H9 (cell line): Measurements from ENCODE around the gene DHRS2. TPM values are rescaled to one million over a fixed set of nuclear protein-coding genes. Genes with fewer than 3 reads are reported as not detected.

ENCODE experiments used
- DNase-seq: peaks from one replicate; pipeline ENCODE4 v3.0.0-alpha.2; 2017
- H2AFZ ChIP-seq: one replicate; pipeline ENCODE4 v1.6.1; 2013; ENCODE audit warnings: mild to moderate bottlenecking, low read length, control low read depth, moderate library complexity
- H2AK5ac ChIP-seq: 2 replicates; pipeline ENCODE4 v1.6.1; 2013; ENCODE audit warnings: low read length, control low read depth, mixed read lengths; ENCODE audit not compliant: insufficient read length
- H2BK120ac ChIP-seq: one replicate; pipeline ENCODE4 v1.6.1; 2013; ENCODE audit warnings: low read depth, mild to moderate bottlenecking, low read length, control low read depth, inconsistent platforms; ENCODE audit not compliant: poor library complexity, severe bottlenecking
- H2BK12ac ChIP-seq: 2 replicates; pipeline ENCODE4 v1.6.1; 2013; ENCODE audit warnings: low read length, control low read depth, mixed read lengths, low read depth; ENCODE audit not compliant: insufficient read length
- H2BK15ac ChIP-seq: 2 replicates; pipeline ENCODE4 v1.6.1; 2013; ENCODE audit warnings: low read depth, low read length, control low read depth
- H2BK20ac ChIP-seq: one replicate; pipeline ENCODE4 v1.6.1; 2013; ENCODE audit warnings: low read depth, mild to moderate bottlenecking, low read length, control low read depth, inconsistent platforms; ENCODE audit not compliant: poor library complexity, severe bottlenecking
- H2BK5ac ChIP-seq: 2 replicates; pipeline ENCODE4 v1.6.1; 2013; ENCODE audit warnings: low read length, control low read depth, mixed read lengths; ENCODE audit not compliant: insufficient read length
- H3K14ac ChIP-seq: 2 replicates; pipeline ENCODE4 v1.6.1; 2013; ENCODE audit warnings: low read length, control low read depth; ENCODE audit not compliant: insufficient read depth
- H3K18ac ChIP-seq: 2 replicates; pipeline ENCODE4 v1.6.1; 2013; ENCODE audit warnings: low read depth, mild to moderate bottlenecking, mixed read lengths, low read length, control low read depth; ENCODE audit not compliant: insufficient read length
- H3K23ac ChIP-seq: 2 replicates; pipeline ENCODE4 v1.6.1; 2013; ENCODE audit warnings: low read length, control low read depth, mixed read lengths, low read depth; ENCODE audit not compliant: insufficient read length
- H3K23me2 ChIP-seq: 2 replicates; pipeline ENCODE4 v1.6.1; 2013; ENCODE audit warnings: low read depth, mild to moderate bottlenecking, mixed read lengths, low read length, control low read depth; ENCODE audit not compliant: insufficient read length, poor library complexity, severe bottlenecking
- H3K27ac ChIP-seq: 2 replicates; pipeline ENCODE4 v1.5.1; 2013; ENCODE audit warnings: low read length, control low read depth, mixed read lengths, low read depth; ENCODE audit not compliant: insufficient read length
- H3K27me3 ChIP-seq: 2 replicates; pipeline ENCODE4 v1.6.1; 2013; ENCODE audit warnings: low read length, control low read depth, inconsistent platforms; ENCODE audit not compliant: insufficient read depth
- H3K4ac ChIP-seq: 2 replicates; pipeline ENCODE4 v1.6.1; 2013; ENCODE audit warnings: low read depth, mild to moderate bottlenecking, control low read depth, inconsistent platforms, low read length, moderate library complexity
- H3K4me1 ChIP-seq: 2 replicates; pipeline ENCODE4 v1.6.1; 2013; ENCODE audit warnings: low read length, control low read depth, inconsistent platforms; ENCODE audit not compliant: insufficient read depth
- H3K4me2 ChIP-seq: 2 replicates; pipeline ENCODE4 v1.6.1; 2013; ENCODE audit warnings: low read length, control low read depth, mixed read lengths; ENCODE audit not compliant: insufficient read length, insufficient read depth
- H3K56ac ChIP-seq: 2 replicates; pipeline ENCODE4 v1.6.1; 2013; ENCODE audit warnings: low read depth, mild to moderate bottlenecking, mixed read lengths, low read length, control low read depth; ENCODE audit not compliant: insufficient read length
- H3K79me1 ChIP-seq: 2 replicates; pipeline ENCODE4 v1.6.1; 2013; ENCODE audit warnings: low read depth, mild to moderate bottlenecking, moderate library complexity, low read length, control low read depth, inconsistent platforms; ENCODE audit not compliant: insufficient read depth, poor library complexity, severe bottlenecking
- H3K79me2 ChIP-seq: 2 replicates; pipeline ENCODE4 v1.6.1; 2013; ENCODE audit warnings: low read length, control low read depth, inconsistent platforms; ENCODE audit not compliant: insufficient read depth
- H3K9ac ChIP-seq: 2 replicates; pipeline ENCODE4 v1.6.1; 2013; ENCODE audit warnings: low read length, control low read depth, mixed read lengths; ENCODE audit not compliant: insufficient read length; ENCODE audit errors: extremely low read depth
- H3K9me3 ChIP-seq: one replicate; pipeline ENCODE4 v1.6.1; 2013; ENCODE audit warnings: low read depth, low read length, inconsistent platforms; ENCODE audit not compliant: control insufficient read depth
- H3T11ph ChIP-seq: one replicate; pipeline ENCODE4 v1.6.1; 2013; ENCODE audit warnings: mild to moderate bottlenecking, low read length, control low read depth, inconsistent platforms
- H4K20me1 ChIP-seq: one replicate; pipeline ENCODE4 v1.6.1; 2013; ENCODE audit not compliant: control insufficient read depth, insufficient read length, insufficient read depth
- H4K5ac ChIP-seq: 2 replicates; pipeline ENCODE4 v1.6.1; 2013; ENCODE audit warnings: low read depth, mild to moderate bottlenecking, mixed read lengths, low read length, control low read depth; ENCODE audit not compliant: insufficient read length
- H4K8ac ChIP-seq: replicated peaks from 2 replicates; pipeline ENCODE4 v1.6.1; 2013; ENCODE audit warnings: low read length, control low read depth, mixed read lengths, low read depth; ENCODE audit not compliant: insufficient read length
- H4K91ac ChIP-seq: 2 replicates; pipeline ENCODE4 v1.6.1; 2013; ENCODE audit warnings: low read depth, mild to moderate bottlenecking, moderate library complexity, mixed read lengths, low read length, control low read depth; ENCODE audit not compliant: insufficient read length
- H3K27ac Mint-ChIP-seq, 3 experiments: 2 replicates in 2 of 3; 3 replicates in 1 of 3; pipeline ENCODE4 v1.8.0; 2020 to 2021; ENCODE audit warnings: mixed read lengths in 3 of 3, mild to moderate bottlenecking in 1 of 3, moderate library complexity in 1 of 3
- H3K27me3 Mint-ChIP-seq: 2 replicates; pipeline ENCODE4 v1.8.0; 2021; ENCODE audit warnings: low read depth, mild to moderate bottlenecking, moderate library complexity, mixed read lengths
- H3K36me3 Mint-ChIP-seq, 3 experiments: 2 replicates in 2 of 3; 3 replicates in 1 of 3; pipeline ENCODE4 v1.8.0; 2020 to 2021; ENCODE audit warnings: low read depth in 3 of 3, mixed read lengths in 3 of 3; ENCODE audit not compliant: insufficient read depth in 1 of 3
- H3K4me1 Mint-ChIP-seq, 2 experiments: 2 replicates each; pipeline ENCODE4 v1.8.0; 2020; ENCODE audit warnings: mixed read lengths in 2 of 2
- H3K4me3 Mint-ChIP-seq, 2 experiments: 2 replicates in 1 of 2; 3 replicates in 1 of 2; pipeline ENCODE4 v1.8.0; 2020 to 2021; ENCODE audit warnings: mild to moderate bottlenecking in 2 of 2, mixed read lengths in 2 of 2, moderate library complexity in 1 of 2
- H3K9me3 Mint-ChIP-seq, 2 experiments: 2 replicates in 1 of 2; 3 replicates in 1 of 2; pipeline ENCODE4 v1.8.0; 2020; ENCODE audit warnings: mild to moderate bottlenecking in 2 of 2, mixed read lengths in 2 of 2, moderate library complexity in 1 of 2
- WGBS: extraction: QIAGEN DNeasy Blood & Tissue Kit; methylation state at CpG from one replicate; pipeline ENCODE4 v1.1.7; 2013; ENCODE audit warnings: missing lambda C conversion rate, low lambda C conversion rate, mixed read lengths; ENCODE audit not compliant: insufficient read length; ENCODE audit errors: extremely low coverage; 5-methylcytosine and 5-hydroxymethylcytosine counted together
- total RNA-seq: library from RNA; stranded (reverse); gene quantifications from 2 replicates; pipeline ENCODE4 v1.2.1, GENCODE V29; 2021
- TF ChIP-seq, protein P1 (sequence below): fragments of 200-600 bp; sonication (generic); conservative IDR thresholded peaks from 3 replicates; pipeline ENCODE4 v1.8.0; 2021; ENCODE audit warnings: antibody characterized with exemption, mild to moderate bottlenecking

DHRS2 gene
- total RNA-seq, 1 experiment from 2014 or later: 0.66 TPM

- no peak overlapping the region for H3K4me3 Mint-ChIP-seq
- H3K56ac ChIP-seq: no peak overlapping the region
- no CpG with 5 or more reads among the region's 12 CpGs for WGBS
- H2BK15ac ChIP-seq: no peak overlapping the region
- no peak overlapping the region for H2AFZ ChIP-seq
- no peaks in the 10 kb centered on the region for H3K4me1 Mint-ChIP-seq
- no peaks in the 10 kb centered on the region for H3K36me3 Mint-ChIP-seq
- H2AK5ac ChIP-seq: no peak overlapping the region
- H3K27ac Mint-ChIP-seq: peak overlapping the region in 1 of 3 experiments; percentile 44; a peak in 1 of 7 replicates
- no peak overlapping the region for H3K23ac ChIP-seq
- no peak overlapping the region for H3K27ac ChIP-seq
- H4K20me1 ChIP-seq: no peaks in the 10 kb centered on the region
- TF ChIP-seq, protein P1, sequence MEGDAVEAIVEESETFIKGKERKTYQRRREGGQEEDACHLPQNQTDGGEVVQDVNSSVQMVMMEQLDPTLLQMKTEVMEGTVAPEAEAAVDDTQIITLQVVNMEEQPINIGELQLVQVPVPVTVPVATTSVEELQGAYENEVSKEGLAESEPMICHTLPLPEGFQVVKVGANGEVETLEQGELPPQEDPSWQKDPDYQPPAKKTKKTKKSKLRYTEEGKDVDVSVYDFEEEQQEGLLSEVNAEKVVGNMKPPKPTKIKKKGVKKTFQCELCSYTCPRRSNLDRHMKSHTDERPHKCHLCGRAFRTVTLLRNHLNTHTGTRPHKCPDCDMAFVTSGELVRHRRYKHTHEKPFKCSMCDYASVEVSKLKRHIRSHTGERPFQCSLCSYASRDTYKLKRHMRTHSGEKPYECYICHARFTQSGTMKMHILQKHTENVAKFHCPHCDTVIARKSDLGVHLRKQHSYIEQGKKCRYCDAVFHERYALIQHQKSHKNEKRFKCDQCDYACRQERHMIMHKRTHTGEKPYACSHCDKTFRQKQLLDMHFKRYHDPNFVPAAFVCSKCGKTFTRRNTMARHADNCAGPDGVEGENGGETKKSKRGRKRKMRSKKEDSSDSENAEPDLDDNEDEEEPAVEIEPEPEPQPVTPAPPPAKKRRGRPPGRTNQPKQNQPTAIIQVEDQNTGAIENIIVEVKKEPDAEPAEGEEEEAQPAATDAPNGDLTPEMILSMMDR: no peak
- H3K79me2 ChIP-seq: no peaks in the 10 kb centered on the region
- peaks cover 2 to 30% of the 10 kb centered on the region in 2 experiments; a peak in 1 of 5 replicates for H3K9me3 Mint-ChIP-seq
- H3K18ac ChIP-seq: no peak overlapping the region
- no peak overlapping the region for H4K91ac ChIP-seq
- H3T11ph ChIP-seq: no peak overlapping the region
- H3K23me2 ChIP-seq: no peaks in the 10 kb centered on the region
- no peak overlapping the region for H3K4ac ChIP-seq
- no peak overlapping the region for H2BK20ac ChIP-seq
- no peak overlapping the region for H2BK12ac ChIP-seq
- H2BK5ac ChIP-seq: no peak overlapping the region
- no peak overlapping the region for H4K5ac ChIP-seq
- no peaks in the 10 kb centered on the region for H3K4me1 ChIP-seq
- no peak overlapping the region for H4K8ac ChIP-seq
- no peaks in the 10 kb centered on the region for H3K9me3 ChIP-seq
- no peak overlapping the region for H3K4me2 ChIP-seq
- DNase-seq: no peak
- H3K27me3 ChIP-seq: no peaks in the 10 kb centered on the region
- H3K79me1 ChIP-seq: no peaks in the 10 kb centered on the region
- no peak overlapping the region for H3K9ac ChIP-seq
- H2BK120ac ChIP-seq: no peak overlapping the region
- no peak overlapping the region for H3K14ac ChIP-seq
- H3K27me3 Mint-ChIP-seq: peaks cover 6% of the 10 kb centered on the region; the same call in 1 of the 2 replicates
These were observed 33.7 kb upstream of the DHRS2 start for GRCh38 chr14:23602181-23603095.
